ENCODE data around the gene CCDC93. TPM values are rescaled to one million over a fixed set of nuclear protein-coding genes. Genes with fewer than 3 reads are reported as not detected.

Gene CCDC93
- total RNA-seq, 6 experiments from 2014 or later, result 12.5 to 15.9 (median 14.6) TPM

GRCh38 chr2:117961201-117961600 is 52.7 kb downstream of the CCDC93 start:
- Histone ChIP-seq H3K4me1 (no peaks in the 10 kb centered on the region), H3K27ac (no peak overlapping the region), H3K9me3 (no peaks in the 10 kb centered on the region), H3K4me3 (no peak overlapping the region), H3K27me3 (no peaks in the 10 kb centered on the region), H3K36me3 (peaks cover 0 to 47% (median 8%) of the 10 kb centered on the region in 4 donors)
- TF ChIP-seq CTCF (IDR thresholded peaks at IDR 0.05) (no peak), POLR2A (IDR thresholded peaks at IDR 0.05) (no peak)
- WGBS (ENCODE audit: insufficient coverage, low coverage, low lambda C conversion rate, missing lambda C conversion rate), result 93% methylated on average over 3 of the region's 3 CpGs
- ATAC-seq, result no peak
- no peak for DNase-seq
- intact Hi-C loops (cut with DNase I), result no loop called here

GRCh38 chr2:117960231-117960630 is 53.6 kb downstream of the CCDC93 start:
- DNase-seq (no peak), ATAC-seq (no peak)
- peaks cover 0 to 57% (median 9%) of the 10 kb centered on the region in 4 donors for H3K36me3 ChIP-seq
- H3K27me3 ChIP-seq, result no peaks in the 10 kb centered on the region
- H3K4me1 ChIP-seq, result no peaks in the 10 kb centered on the region
- H3K9me3 ChIP-seq, result no peaks in the 10 kb centered on the region
- no peak overlapping the region for H3K27ac ChIP-seq
- no peak for TF ChIP-seq POLR2A (IDR thresholded peaks at IDR 0.05)
- no peak for TF ChIP-seq CTCF (IDR thresholded peaks at IDR 0.05)
- H3K4me3 ChIP-seq, result no peak overlapping the region
- intact Hi-C loops (cut with DNase I), result no loop called here
- 94% methylated on average over 4 of the region's 4 CpGs for WGBS (ENCODE audit: insufficient coverage, low coverage, low lambda C conversion rate, missing lambda C conversion rate)

- no peaks in the 10 kb centered on the region for H3K4me1 ChIP-seq
- peaks cover 0 to 69% (median 13%) of the 10 kb centered on the region in 4 donors for H3K36me3 ChIP-seq
- H3K9me3 ChIP-seq, result no peaks in the 10 kb centered on the region
- H3K27ac ChIP-seq, result no peak overlapping the region
- H3K4me3 ChIP-seq, result no peak overlapping the region
- ATAC-seq, result no peak
- no peak for DNase-seq
- WGBS (ENCODE audit: insufficient coverage, low coverage, low lambda C conversion rate, missing lambda C conversion rate), result 66% methylated on average over 5 of the region's 5 CpGs
- no peak for TF ChIP-seq POLR2A (IDR thresholded peaks at IDR 0.05)
- TF ChIP-seq CTCF (IDR thresholded peaks at IDR 0.05), result no peak
- no peaks in the 10 kb centered on the region for H3K27me3 ChIP-seq
- intact Hi-C loops (cut with DNase I), result no loop called here
These were observed 55.7 kb downstream of the CCDC93 start for GRCh38 chr2:117958186-117958585.

- intact Hi-C loops (cut with DNase I), result no loop called here
- no peaks in the 10 kb centered on the region for H3K9me3 ChIP-seq
- no peaks in the 10 kb centered on the region for H3K27me3 ChIP-seq
- no peaks in the 10 kb centered on the region for H3K4me1 ChIP-seq
- no peak overlapping the region for H3K27ac ChIP-seq
- no peak overlapping the region for H3K4me3 ChIP-seq
- WGBS (ENCODE audit: insufficient coverage, low coverage, low lambda C conversion rate, missing lambda C conversion rate), result 100% methylated on average over 1 of the region's 1 CpG
- TF ChIP-seq CTCF (IDR thresholded peaks at IDR 0.05) (no peak), POLR2A (IDR thresholded peaks at IDR 0.05) (no peak)
- DNase-seq, result no peak
- H3K36me3 ChIP-seq, result peaks cover 0 to 69% (median 15%) of the 10 kb centered on the region in 4 donors
- no peak for ATAC-seq
These were observed 56.3 kb downstream of the CCDC93 start for GRCh38 chr2:117957616-117958015.
